ENCODE results near the gene RAET1G. TPM values are rescaled to one million over a fixed set of nuclear protein-coding genes. Genes with fewer than 3 reads are reported as not detected.
"Not testable (repeated sequence)": the region's sequence is repeated elsewhere in the genome, so short reads cannot be mapped to it uniquely, and the experiment has no call there.

Gene RAET1G
- total RNA-seq, 1 donor from 2014 or later: 0.22 TPM

DNA sequence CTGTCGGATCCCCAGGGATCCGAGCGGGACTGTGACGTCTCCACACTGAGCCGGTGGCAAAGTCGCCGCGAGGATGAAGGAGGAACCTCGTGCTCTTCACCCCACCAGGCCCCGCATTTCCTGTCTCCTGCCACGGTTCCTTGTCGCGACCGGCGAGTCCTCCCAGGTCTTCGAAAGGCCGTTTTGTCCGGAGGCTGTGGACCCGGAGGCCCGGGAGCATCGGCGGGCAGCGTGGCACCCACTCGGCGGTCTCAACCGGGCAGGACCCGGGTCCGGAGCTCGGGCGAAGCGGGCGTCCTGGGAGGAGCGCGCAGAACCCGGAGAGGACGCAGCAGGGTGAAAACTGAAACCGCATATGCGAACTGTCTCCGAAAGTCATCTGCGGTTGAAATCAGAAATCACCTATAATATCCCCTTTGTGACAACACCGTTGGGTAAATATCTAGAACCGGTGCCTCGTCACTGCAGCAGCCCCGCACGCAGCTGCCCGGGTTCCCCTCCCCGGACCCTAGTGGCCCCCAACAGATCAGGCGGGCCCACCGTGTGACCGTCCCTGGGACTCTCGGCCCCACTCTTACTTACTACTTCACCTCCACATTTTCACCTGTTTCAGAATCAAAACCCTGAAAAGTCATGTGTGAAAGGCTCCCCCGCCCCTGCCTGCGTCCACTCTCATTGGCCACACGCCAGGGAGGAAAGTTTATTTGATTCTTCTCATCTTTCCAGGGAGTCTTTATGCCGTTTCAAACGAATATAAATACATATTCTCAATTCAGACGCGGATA lies 15.8 kb upstream of the RAET1G start:
- DNase-seq (ENCODE audit: missing footprints): no peak
- intact Hi-C loops (cut with DNase I): loop anchor here (10.0 kb wide), 1 partner anchor 456 kb away; no protein-coding TSS in a partner anchor
- ATAC-seq: no peak

- not testable (repeated sequence) for ATAC-seq; DNase-seq (ENCODE audit: missing footprints)
- intact Hi-C loops (cut with DNase I): loop anchor here (10.0 kb wide), 1 partner anchor 457 kb away; no protein-coding TSS in a partner anchor
Measured at GRCh38 chr6:149938013-149938570, 15.2 kb upstream of the RAET1G start.

GRCh38 chr6:149936743-149937142 lies 13.8 kb upstream of the RAET1G start:
- ATAC-seq: no peak
- DNase-seq (ENCODE audit: missing footprints): no peak
- intact Hi-C loops (cut with DNase I): loop anchor here (10.0 kb wide), 1 partner anchor 458 kb away; no protein-coding TSS in a partner anchor

GRCh38 chr6:149935668-149936067 lies 12.7 kb upstream of the RAET1G start:
- DNase-seq (ENCODE audit: missing footprints) (no peak), ATAC-seq (no peak)
- intact Hi-C loops (cut with DNase I): loop anchor here (10.0 kb wide), 1 partner anchor 459 kb away; no protein-coding TSS in a partner anchor

DNA sequence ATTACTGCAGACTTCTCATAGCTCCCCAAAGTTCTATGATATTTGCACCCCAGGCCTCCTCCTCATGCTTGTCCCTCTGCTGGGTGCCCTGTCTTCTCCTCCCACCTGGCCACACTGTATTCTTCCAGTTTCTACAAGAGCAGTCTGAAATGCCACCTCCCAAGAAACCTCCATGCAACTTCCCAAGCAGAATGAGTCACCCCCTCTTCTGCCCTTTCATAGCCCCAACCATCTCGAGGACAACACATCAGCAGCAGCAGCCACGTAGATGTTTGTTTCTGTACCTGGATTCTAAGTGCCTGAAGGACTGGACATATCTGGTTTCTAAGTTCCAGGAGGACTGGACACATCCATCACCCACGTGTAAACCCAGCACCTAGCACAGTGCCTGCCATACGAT lies 12.3 kb upstream of the RAET1G start:
- DNase-seq (ENCODE audit: missing footprints) (no peak), ATAC-seq (no peak)
- intact Hi-C loops (cut with DNase I): loop anchor here (10.0 kb wide), 1 partner anchor 460 kb away; no protein-coding TSS in a partner anchor

- ATAC-seq: peak; percentile 69
Measured at GRCh38 chr6:149934249-149935156, 11.6 kb upstream of the RAET1G start.

GRCh38 chr6:149933461-149933860 lies 10.5 kb upstream of the RAET1G start:
- ATAC-seq: no peak
- no peak for DNase-seq (ENCODE audit: missing footprints)

More at GRCh38 chr6:149934249-149935156, 11.6 kb upstream of the RAET1G start:
- no peak for DNase-seq (ENCODE audit: missing footprints)
- intact Hi-C loops (cut with DNase I): loop anchor here (1.0 to 10.0 kb wide), 2 partner anchors 83 to 460 kb away; no protein-coding TSS in a partner anchor

DNA sequence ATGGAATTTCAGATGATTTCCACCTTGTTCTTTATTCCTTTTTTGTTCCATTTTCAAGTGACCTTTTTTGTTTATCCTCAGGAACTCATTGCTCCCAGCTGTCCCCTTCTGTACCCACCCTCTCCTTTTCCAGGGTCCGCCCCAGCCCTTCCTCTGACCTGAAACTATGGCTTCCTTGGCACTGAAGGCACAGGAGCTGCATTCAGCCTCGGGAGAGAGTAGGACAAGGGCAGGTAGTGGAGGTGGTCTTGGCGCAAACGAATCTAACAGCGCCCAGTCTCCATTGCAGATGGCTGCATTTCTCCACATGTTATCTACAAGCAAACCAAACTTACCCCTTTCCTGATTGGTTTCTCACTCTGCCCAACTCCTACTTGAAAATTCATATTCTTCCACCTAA lies 10.1 kb upstream of the RAET1G start:
- DNase-seq (ENCODE audit: missing footprints) (no peak), ATAC-seq (no peak)
- intact Hi-C loops (cut with DNase I): loop anchor here (10.0 kb wide), 1 partner anchor 462 kb away; no protein-coding TSS in a partner anchor

More at GRCh38 chr6:149933461-149933860, 10.5 kb upstream of the RAET1G start:
- intact Hi-C loops (cut with DNase I): loop anchor here (10.0 kb wide), 1 partner anchor 461 kb away; no protein-coding TSS in a partner anchor

DNA sequence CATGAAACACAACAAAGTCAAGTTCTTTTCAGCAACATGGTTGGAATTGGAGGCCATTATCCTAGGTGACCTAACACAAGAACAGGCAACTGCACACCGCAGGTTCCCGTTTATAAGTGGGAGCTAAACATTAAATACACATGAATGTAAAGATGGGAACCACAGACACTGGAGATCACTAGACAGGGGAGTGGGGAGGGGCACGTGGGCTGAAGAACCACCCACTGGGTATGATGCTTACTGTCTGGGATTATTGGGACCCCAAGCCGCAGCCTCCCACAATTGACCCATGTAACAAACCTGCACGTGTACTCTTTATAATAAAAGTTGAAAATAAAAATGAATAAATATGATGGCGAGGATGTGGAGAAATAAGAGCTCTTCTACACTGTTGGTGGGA lies 8.6 kb upstream of the RAET1G start:
- no peak for ATAC-seq
- intact Hi-C loops (cut with DNase I): loop anchor here (10.0 kb wide), 1 partner anchor 463 kb away; no protein-coding TSS in a partner anchor
- no peak for DNase-seq (ENCODE audit: missing footprints)

- intact Hi-C loops (cut with DNase I): loop anchor here (5.0 to 10.0 kb wide), 2 partner anchors 65 to 207 kb away; partner anchors contain the start of gene LRP11
- ATAC-seq: no peak
- DNase-seq (ENCODE audit: missing footprints): no peak
Measured at GRCh38 chr6:149929422-149929821, 6.5 kb upstream of the RAET1G start.

DNA sequence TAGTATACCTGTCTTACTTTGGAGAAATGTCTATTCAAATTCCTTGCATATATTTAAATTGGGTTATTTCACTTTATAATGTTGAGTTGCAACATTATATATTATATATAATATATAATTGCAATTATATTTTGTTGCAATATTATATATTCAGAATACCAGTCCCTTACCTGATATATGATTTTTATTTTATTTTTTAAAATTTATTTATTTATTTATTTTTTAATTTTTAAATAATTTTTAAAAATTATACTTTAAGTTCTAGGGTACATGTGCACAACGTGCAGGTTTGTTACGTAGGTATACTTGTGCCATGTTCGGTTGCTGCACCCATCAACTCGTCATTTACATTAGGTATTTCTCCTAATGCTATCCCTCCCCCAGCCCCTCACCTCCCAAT lies 4.1 kb upstream of the RAET1G start:
- not testable (repeated sequence) for ATAC-seq; DNase-seq (ENCODE audit: missing footprints)
- intact Hi-C loops (cut with DNase I): loop anchor here (5.0 to 10.0 kb wide), 2 partner anchors 62 to 205 kb away; partner anchors contain the start of gene LRP11

DNA sequence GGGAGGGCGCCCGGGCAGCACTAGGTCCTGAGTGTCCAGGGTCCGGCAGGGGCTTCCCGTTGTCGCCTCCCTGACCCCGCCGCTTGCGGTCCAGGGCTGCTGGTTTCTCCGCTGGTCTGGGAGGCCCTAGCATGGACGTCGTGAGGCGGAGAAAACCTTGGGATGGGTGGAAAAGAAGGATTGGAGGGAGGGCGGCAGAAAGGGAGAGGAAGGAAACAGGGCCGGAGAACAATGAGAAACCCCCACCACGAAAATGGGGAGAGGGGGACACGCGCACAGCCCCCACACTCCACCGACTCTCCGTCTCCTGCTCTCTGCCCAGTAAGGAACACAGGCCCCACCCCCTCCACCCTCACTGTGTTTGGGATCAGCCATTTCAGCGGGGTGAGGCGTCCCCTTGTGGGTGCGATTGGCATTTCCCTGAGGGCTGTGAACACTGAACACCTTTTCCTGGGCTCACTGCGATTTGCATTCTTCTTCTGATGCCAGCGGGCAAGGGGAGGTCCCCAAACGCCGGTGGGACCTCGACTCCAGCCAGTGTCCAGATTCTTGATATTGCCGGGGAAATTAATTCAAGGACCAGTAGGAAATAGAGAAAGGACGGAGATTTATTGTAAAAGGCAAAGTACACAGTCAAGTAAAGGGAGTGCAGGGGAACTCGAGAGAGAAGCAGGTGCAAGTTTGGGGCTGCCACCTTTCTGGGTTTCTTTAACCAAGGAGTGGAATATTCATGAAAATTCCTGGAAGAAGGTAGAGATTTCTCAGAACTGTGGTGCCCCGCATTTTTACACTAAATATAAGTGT lies 3.3 kb upstream of the RAET1G start:
- intact Hi-C loops (cut with DNase I): loop anchor here (1.0 to 10.0 kb wide), 3 partner anchors 61 to 204 kb away; partner anchors contain the start of gene LRP11
- peak; percentile 93 for DNase-seq (ENCODE audit: missing footprints)
- ATAC-seq: peak; percentile 93

DNA sequence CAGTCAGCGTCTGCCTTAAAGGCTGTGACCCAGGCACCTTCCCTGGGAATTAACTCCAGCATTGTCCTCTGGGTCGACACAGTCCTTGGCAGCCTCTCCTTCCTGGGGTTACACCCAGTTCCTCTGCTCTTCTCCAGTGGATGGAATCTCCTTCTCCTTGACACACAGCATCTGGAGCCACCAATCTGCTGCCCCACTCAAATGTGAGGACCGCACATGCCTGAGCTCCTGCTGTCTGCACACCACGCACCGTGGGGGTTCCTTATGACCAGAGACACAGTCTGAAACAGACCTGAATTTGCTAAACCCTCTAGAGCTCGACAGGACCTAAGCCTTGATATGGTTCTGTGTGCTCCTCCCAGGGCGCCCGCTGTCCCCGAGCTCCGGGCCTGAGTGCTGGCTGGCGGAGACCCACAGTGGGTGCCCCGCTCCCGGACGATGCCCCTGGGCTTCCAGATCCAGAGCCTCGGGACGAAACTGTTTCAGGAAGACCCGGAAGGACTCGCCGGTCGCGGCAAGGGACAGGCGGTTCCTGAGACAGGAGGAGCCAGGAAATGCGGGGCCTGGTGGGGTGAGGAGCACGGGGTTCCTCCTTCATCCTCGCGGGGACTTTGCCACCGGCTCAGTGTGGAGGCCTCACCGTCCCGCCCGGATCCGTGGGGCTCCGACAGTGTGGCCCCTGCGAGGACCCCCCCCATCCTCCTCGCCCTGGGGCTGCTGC lies 2.5 kb upstream of the RAET1G start:
- intact Hi-C loops (cut with DNase I): loop anchor here (5.0 to 10.0 kb wide), 2 partner anchors 61 to 203 kb away; partner anchors contain the start of gene LRP11
- peak; percentile 58 for DNase-seq (ENCODE audit: missing footprints)
- ATAC-seq: peak; percentile 45

- intact Hi-C loops (cut with DNase I): loop anchor here (5.0 to 10.0 kb wide), 4 partner anchors 38 to 378 kb away; partner anchors contain the start of genes LRP11 and PPIL4
- ATAC-seq (no peak), DNase-seq (ENCODE audit: missing footprints) (no peak)
Measured at GRCh38 chr6:149924933-149925252, 2.0 kb upstream of the RAET1G start.

GRCh38 chr6:149924206-149924932 lies 1.4 kb upstream of the RAET1G start:
- intact Hi-C loops (cut with DNase I): loop anchor here (5.0 to 10.0 kb wide), 3 partner anchors 37 to 377 kb away; partner anchors contain the start of genes LRP11 and PPIL4
- no peak for DNase-seq (ENCODE audit: missing footprints)

GRCh38 chr6:149923327-149923986 lies 536 bp upstream of the RAET1G start:
- ATAC-seq (no peak), DNase-seq (ENCODE audit: missing footprints) (no peak)
- intact Hi-C loops (cut with DNase I): loop anchor here (5.0 to 10.0 kb wide), 3 partner anchors 36 to 376 kb away; partner anchors contain the start of genes LRP11 and PPIL4

More at GRCh38 chr6:149924206-149924932, 1.4 kb upstream of the RAET1G start:
- no peak for ATAC-seq
